Astrocyte (in vitro differentiated cells and primary cell): Measurements from ENCODE around the gene GUCY2D. TPM values are rescaled to one million over a fixed set of nuclear protein-coding genes. Genes with fewer than 3 reads are reported as not detected.

ENCODE experiments used
- DNase-seq: peaks from one replicate; pipeline ENCODE4 v3.0.0-alpha.2; 2010; ENCODE audit warnings: low read depth
- FAIRE-seq: peaks from 2 replicates; lab custom pipeline; 2011; peaks lifted over from hg19 to GRCh38; lab: Jason Lieb, UNC
- H2AFZ ChIP-seq: 2 replicates; pipeline ENCODE4 v1.6.0; 2012; ENCODE audit warnings: low read depth, low read length, inconsistent platforms
- H3K27ac ChIP-seq: 2 replicates; pipeline ENCODE4 v1.5.1; 2011; ENCODE audit warnings: low read depth, low read length, inconsistent platforms
- H3K27me3 ChIP-seq: 2 replicates; pipeline ENCODE4 v1.6.0; 2011; ENCODE audit warnings: low read length, inconsistent platforms; ENCODE audit not compliant: insufficient read depth
- H3K36me3 ChIP-seq: 2 replicates; pipeline ENCODE4 v1.5.1; 2011; ENCODE audit warnings: low read length, inconsistent platforms; ENCODE audit not compliant: insufficient read depth
- H3K4me1 ChIP-seq: 2 replicates; pipeline ENCODE4 v1.5.1; 2011; ENCODE audit warnings: low read length, inconsistent platforms; ENCODE audit not compliant: insufficient read depth
- H3K4me2 ChIP-seq: 2 replicates; pipeline ENCODE4 v1.6.0; 2012; ENCODE audit warnings: low read length, inconsistent platforms
- H3K4me3 ChIP-seq: 2 replicates; pipeline ENCODE4 v1.5.1; 2011; ENCODE audit warnings: low read depth, mild to moderate bottlenecking, low read length, inconsistent platforms; ENCODE audit not compliant: insufficient read depth
- H3K79me2 ChIP-seq: 2 replicates; pipeline ENCODE4 v1.6.0; 2012; ENCODE audit warnings: mild to moderate bottlenecking, low read length, inconsistent platforms; ENCODE audit not compliant: insufficient read depth
- H3K9ac ChIP-seq: 2 replicates; pipeline ENCODE4 v1.6.0; 2012; ENCODE audit warnings: mild to moderate bottlenecking, low read length, inconsistent platforms
- H3K9me3 ChIP-seq: 2 replicates; pipeline ENCODE4 v1.5.1; 2012; ENCODE audit warnings: low read depth, mild to moderate bottlenecking, low read length, inconsistent platforms; ENCODE audit not compliant: insufficient read depth
- H4K20me1 ChIP-seq: 2 replicates; pipeline ENCODE4 v1.6.0; 2012; ENCODE audit warnings: low read length, inconsistent platforms; ENCODE audit not compliant: insufficient read depth
- H3K27ac Mint-ChIP-seq: one replicate; pipeline ENCODE4 v1.8.0; 2021; ENCODE audit warnings: mild to moderate bottlenecking, mixed read lengths; ENCODE audit not compliant: unreplicated experiment
- H3K27me3 Mint-ChIP-seq: one replicate; pipeline ENCODE4 v1.8.0; 2021; ENCODE audit warnings: low read depth, mixed read lengths; ENCODE audit not compliant: unreplicated experiment
- H3K36me3 Mint-ChIP-seq: one replicate; pipeline ENCODE4 v1.8.0; 2021; ENCODE audit warnings: low read depth, mixed read lengths; ENCODE audit not compliant: unreplicated experiment
- H3K4me1 Mint-ChIP-seq: one replicate; pipeline ENCODE4 v1.8.0; 2021; ENCODE audit warnings: low read depth, mixed read lengths; ENCODE audit not compliant: unreplicated experiment
- H3K4me3 Mint-ChIP-seq: one replicate; pipeline ENCODE4 v1.8.0; 2021; ENCODE audit warnings: mild to moderate bottlenecking, moderate library complexity, mixed read lengths; ENCODE audit not compliant: unreplicated experiment
- H3K9me3 Mint-ChIP-seq: one replicate; pipeline ENCODE4 v1.8.0; 2021; ENCODE audit warnings: mild to moderate bottlenecking, mixed read lengths; ENCODE audit not compliant: unreplicated experiment
- EZH2 ChIP-seq: IDR thresholded peaks from 2 replicates; pipeline ENCODE4 v1.6.1; 2012; ENCODE audit warnings: mild to moderate bottlenecking, low read length, inconsistent platforms; ENCODE audit not compliant: insufficient read depth
- total RNA-seq: library from RNA; stranded (reverse); gene quantifications from 2 replicates; pipeline ENCODE4 v1.2.1, GENCODE V29; 2021
- TF ChIP-seq, protein P1 (sequence below): IDR thresholded peaks from 2 replicates; pipeline ENCODE4 v1.5.1; 2011; ENCODE audit warnings: low read depth, mild to moderate bottlenecking, inconsistent platforms, low read length, moderate library complexity; ENCODE audit not compliant: insufficient read depth

Gene GUCY2D
- total RNA-seq, 1 donor from 2014 or later = not detected

GRCh38 chr17:8048736-8049135 is 46.3 kb downstream of the GUCY2D start:
- no peak for TF ChIP-seq EZH2
- TF ChIP-seq, protein P1, sequence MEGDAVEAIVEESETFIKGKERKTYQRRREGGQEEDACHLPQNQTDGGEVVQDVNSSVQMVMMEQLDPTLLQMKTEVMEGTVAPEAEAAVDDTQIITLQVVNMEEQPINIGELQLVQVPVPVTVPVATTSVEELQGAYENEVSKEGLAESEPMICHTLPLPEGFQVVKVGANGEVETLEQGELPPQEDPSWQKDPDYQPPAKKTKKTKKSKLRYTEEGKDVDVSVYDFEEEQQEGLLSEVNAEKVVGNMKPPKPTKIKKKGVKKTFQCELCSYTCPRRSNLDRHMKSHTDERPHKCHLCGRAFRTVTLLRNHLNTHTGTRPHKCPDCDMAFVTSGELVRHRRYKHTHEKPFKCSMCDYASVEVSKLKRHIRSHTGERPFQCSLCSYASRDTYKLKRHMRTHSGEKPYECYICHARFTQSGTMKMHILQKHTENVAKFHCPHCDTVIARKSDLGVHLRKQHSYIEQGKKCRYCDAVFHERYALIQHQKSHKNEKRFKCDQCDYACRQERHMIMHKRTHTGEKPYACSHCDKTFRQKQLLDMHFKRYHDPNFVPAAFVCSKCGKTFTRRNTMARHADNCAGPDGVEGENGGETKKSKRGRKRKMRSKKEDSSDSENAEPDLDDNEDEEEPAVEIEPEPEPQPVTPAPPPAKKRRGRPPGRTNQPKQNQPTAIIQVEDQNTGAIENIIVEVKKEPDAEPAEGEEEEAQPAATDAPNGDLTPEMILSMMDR = no peak
- H3K36me3 ChIP-seq = no peaks in the 10 kb centered on the region
- H3K9me3 ChIP-seq = no peaks in the 10 kb centered on the region
- H3K36me3 Mint-ChIP-seq = no peaks in the 10 kb centered on the region
- H3K27ac Mint-ChIP-seq = no peak overlapping the region
- H3K4me3 Mint-ChIP-seq = no peak overlapping the region
- H3K4me1 Mint-ChIP-seq = no peaks in the 10 kb centered on the region
- H3K79me2 ChIP-seq = no peaks in the 10 kb centered on the region
- H2AFZ ChIP-seq = no peak overlapping the region
- no peak overlapping the region for H3K4me2 ChIP-seq
- H3K27me3 Mint-ChIP-seq = peaks cover 47% of the 10 kb centered on the region
- H3K4me3 ChIP-seq = no peak overlapping the region
- no peak overlapping the region for H3K27ac ChIP-seq
- no peak for DNase-seq
- H3K4me1 ChIP-seq = no peaks in the 10 kb centered on the region
- no peak overlapping the region for H3K9ac ChIP-seq
- FAIRE-seq = no peak
- peaks cover 2% of the 10 kb centered on the region for H3K9me3 Mint-ChIP-seq
- H3K27me3 ChIP-seq = peaks cover 25% of the 10 kb centered on the region
- H4K20me1 ChIP-seq = no peaks in the 10 kb centered on the region

GRCh38 chr17:8051831-8052230 is 49.4 kb downstream of the GUCY2D start:
- no peak for FAIRE-seq

More at GRCh38 chr17:8051831-8052230, 49.4 kb downstream of the GUCY2D start:
- peaks cover 5% of the 10 kb centered on the region for H3K4me1 Mint-ChIP-seq
- no peak overlapping the region for H3K4me2 ChIP-seq
- no peak overlapping the region for H3K4me3 ChIP-seq
- peaks cover 33% of the 10 kb centered on the region for H3K27me3 Mint-ChIP-seq
- H3K9me3 Mint-ChIP-seq = peaks cover 2% of the 10 kb centered on the region
- no peaks in the 10 kb centered on the region for H3K36me3 Mint-ChIP-seq
- no peak for TF ChIP-seq EZH2
- TF ChIP-seq, protein P1 = no peak
- H3K4me1 ChIP-seq = peaks cover 9% of the 10 kb centered on the region
- no peak overlapping the region for H3K27ac ChIP-seq
- DNase-seq = no peak
- H3K27ac Mint-ChIP-seq = no peak overlapping the region
- peaks cover 14% of the 10 kb centered on the region for H3K27me3 ChIP-seq
- no peaks in the 10 kb centered on the region for H3K79me2 ChIP-seq
- no peak overlapping the region for H2AFZ ChIP-seq
- H3K4me3 Mint-ChIP-seq = no peak overlapping the region
- no peaks in the 10 kb centered on the region for H3K9me3 ChIP-seq
- no peaks in the 10 kb centered on the region for H3K36me3 ChIP-seq
- H3K9ac ChIP-seq = no peak overlapping the region
- H4K20me1 ChIP-seq = no peaks in the 10 kb centered on the region
